Astrocyte of the spinal cord (primary cell): ENCODE results near the gene UNC13A.

Experiments used
- DNase-seq: peaks from one replicate; pipeline ENCODE4 v3.0.0; 2011; ENCODE audit warnings: low read depth, low spot score
- H3K4me3 ChIP-seq: 2 replicates; pipeline ENCODE4 v1.5.1; 2011; ENCODE audit warnings: low read depth, mild to moderate bottlenecking, low read length, moderate library complexity
- in situ Hi-C: cut with HindIII; loops from 2 replicates; pipeline ENCODE4 v1.10.0; 2017; ENCODE audit warnings: low sequenced_read_pairs
- TF ChIP-seq, protein P1 (sequence below): IDR thresholded peaks from 2 replicates; pipeline ENCODE4 v1.5.1; 2012; ENCODE audit warnings: low read depth, mild to moderate bottlenecking, low read length, inconsistent platforms

UNC13A gene

DNA sequence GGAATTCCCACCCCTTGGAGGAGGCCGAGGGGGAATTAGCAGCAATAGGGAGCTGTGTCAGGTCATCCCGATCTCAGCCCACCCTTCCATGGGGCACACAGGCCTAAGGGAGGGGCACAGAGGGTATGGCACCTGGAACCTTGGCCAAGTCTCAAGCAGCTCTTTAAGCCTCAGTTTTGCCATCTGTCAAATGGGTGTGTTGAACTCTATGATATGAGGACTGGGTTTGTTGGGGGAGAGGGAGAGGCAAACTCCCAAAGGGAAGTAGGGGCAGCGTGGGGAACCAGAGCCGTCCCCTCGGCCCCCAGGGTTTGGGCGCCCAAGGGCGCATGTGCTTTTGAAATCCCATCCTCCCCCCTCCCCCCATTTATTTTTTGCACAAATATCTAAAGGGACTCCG, 83.0 kb downstream of the UNC13A start:
- DNase-seq = no peak
- TF ChIP-seq, protein P1, sequence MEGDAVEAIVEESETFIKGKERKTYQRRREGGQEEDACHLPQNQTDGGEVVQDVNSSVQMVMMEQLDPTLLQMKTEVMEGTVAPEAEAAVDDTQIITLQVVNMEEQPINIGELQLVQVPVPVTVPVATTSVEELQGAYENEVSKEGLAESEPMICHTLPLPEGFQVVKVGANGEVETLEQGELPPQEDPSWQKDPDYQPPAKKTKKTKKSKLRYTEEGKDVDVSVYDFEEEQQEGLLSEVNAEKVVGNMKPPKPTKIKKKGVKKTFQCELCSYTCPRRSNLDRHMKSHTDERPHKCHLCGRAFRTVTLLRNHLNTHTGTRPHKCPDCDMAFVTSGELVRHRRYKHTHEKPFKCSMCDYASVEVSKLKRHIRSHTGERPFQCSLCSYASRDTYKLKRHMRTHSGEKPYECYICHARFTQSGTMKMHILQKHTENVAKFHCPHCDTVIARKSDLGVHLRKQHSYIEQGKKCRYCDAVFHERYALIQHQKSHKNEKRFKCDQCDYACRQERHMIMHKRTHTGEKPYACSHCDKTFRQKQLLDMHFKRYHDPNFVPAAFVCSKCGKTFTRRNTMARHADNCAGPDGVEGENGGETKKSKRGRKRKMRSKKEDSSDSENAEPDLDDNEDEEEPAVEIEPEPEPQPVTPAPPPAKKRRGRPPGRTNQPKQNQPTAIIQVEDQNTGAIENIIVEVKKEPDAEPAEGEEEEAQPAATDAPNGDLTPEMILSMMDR = no peak
- in situ Hi-C loops = no loop called here
- H3K4me3 ChIP-seq = no peak overlapping the region

DNA sequence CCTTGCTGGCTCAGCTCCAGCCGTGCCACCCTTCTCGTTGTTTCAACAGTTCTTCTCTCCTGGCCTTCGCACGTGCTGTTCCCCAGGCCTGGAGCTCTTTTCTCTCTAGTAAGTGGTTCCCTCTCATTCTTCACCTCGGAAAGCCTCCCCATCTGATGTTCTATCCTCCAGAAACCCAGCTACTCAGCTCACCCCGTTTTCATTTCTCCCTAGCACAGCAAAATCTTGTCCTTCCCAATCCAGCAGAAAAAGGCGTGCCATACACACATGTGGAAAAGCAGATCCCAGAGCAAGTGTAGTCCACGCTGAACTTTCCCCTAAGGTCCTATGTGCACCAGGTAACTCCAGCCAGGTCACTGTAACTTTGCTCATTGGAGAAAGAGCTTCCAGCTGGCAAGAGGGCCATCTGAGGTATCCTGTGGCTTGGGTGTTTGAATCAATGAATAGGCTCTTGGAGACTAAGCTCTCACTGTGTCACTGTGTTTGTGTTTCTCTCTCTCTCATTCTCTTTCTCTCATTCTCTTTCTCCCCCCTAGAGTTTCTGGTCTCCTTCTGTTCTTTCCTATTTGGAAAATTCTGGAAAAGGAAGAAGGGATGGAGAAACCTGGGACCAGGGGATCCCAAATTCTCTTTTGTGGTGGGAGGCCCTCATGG, 83.7 kb downstream of the UNC13A start:
- no peak overlapping the region for H3K4me3 ChIP-seq
- DNase-seq = no peak
- TF ChIP-seq, protein P1 = no peak
- in situ Hi-C loops = no loop called here

DNA sequence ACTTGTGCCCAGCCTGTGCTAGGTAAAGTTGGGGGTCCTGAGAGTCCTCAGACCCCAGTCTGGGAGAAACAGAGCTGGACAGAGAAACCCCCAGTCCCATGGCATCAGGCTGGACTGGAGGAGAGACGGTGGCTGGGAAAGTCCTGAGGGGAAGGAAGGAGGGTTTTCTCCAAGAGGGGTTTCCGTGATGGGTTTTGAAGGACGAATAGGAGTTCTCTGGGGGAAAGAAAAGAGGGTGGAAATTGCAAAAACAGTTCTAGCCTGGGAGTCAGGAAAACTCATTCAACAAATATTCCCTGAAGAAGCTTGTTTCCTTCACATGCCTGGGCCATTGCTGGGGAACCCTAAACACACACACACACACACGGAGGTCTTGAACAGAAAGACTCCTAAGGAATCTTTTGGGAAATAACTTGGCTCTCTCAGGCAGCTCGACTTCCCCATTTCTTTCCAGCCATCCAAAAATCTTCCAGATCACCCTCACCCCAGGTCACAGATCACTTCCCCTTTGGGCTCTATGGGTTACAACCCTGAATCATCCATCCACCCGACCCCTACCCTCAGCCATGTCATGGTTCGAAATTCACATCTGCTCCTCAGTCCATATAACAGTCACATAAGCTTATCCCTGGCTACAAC, 85.2 kb downstream of the UNC13A start:
- in situ Hi-C loops = no loop called here
- TF ChIP-seq, protein P1 = no peak
- H3K4me3 ChIP-seq = no peak overlapping the region
- no peak for DNase-seq

DNA sequence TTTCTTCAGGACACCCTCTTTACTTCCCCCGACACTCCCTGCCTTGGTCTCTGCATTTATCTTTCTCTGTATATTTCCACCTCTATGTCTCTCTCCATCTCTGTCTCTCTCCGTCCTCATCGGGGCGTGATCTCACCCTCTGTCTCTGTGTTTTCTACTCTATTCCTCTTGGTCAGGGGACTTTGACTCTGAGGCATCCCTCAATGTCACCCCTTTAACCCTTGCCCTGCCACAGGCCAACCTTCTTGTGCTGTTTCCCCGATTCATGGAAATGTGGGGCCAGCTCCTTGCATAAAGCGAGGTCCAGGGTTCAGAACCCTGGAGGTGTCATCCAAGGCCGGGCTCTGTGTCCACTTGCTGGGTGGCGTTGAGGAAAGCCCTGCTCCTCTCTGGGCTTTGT, 85.9 kb downstream of the UNC13A start:
- TF ChIP-seq, protein P1 = no peak
- in situ Hi-C loops = no loop called here
- H3K4me3 ChIP-seq = no peak overlapping the region
- DNase-seq = no peak

DNA sequence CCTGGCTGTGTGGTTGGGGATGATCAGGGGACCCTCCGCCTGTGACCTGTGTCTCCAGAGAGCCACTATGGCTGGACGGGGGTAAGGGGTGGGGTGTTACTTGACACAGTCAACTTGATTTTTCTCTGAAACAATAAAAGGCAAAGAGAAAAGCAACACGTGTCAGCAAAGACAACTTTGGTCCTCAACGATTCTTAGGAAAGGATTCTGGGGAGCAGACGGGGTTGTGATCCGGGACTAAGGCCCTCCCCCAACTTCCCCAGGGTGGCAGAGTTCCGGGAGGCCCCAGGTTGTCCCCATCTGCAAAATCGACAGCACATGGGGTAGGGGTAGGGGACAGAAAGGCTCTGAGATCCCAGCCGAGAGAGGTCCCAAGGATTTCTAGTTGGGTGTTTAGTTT, 86.5 kb downstream of the UNC13A start:
- H3K4me3 ChIP-seq = no peak overlapping the region
- TF ChIP-seq, protein P1 = no peak
- DNase-seq = no peak
- in situ Hi-C loops = no loop called here

DNA sequence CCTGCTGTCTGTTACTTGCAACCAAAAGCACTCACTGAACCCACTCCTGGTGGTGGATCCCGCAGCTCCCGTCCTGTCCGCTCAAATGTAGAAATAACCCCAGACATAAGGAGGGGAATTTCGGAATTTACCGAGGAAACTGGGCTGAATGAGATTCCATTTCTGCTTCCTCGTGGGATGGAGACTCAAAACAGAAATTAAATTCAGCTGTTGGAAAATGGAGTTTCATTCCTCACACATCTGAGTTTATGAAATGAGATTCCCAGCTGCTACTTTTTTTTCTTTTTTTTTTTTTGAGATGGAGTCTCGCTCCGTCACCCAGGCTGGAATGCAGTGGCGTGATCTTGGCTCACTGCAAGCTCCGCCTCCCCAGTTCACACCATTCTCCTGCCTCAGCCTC, 88.4 kb downstream of the UNC13A start:
- DNase-seq = no peak
- no peak overlapping the region for H3K4me3 ChIP-seq
- in situ Hi-C loops = no loop called here
- TF ChIP-seq, protein P1 = no peak
